Neural cell (in vitro differentiated cells): ENCODE measurements around the gene PFDN2. TPM values are rescaled to one million over a fixed set of nuclear protein-coding genes. Genes with fewer than 3 reads are reported as not detected.

Source experiments
- H2AFZ ChIP-seq: fragments of 200-600, 300-800 bp; sonication (generic), shearing (Covaris generic); 2 replicates; pipeline ENCODE4 v1.6.0; 2014; ENCODE audit warnings: low read depth, mild to moderate bottlenecking, antibody characterized with exemption, low read length, moderate library complexity
- H3F3A ChIP-seq: fragments of 200-600 bp; shearing (Covaris generic); 2 replicates; pipeline ENCODE4 v1.6.1; 2016; ENCODE audit warnings: mild to moderate bottlenecking, moderate library complexity, mixed read lengths, antibody characterized with exemption, low read length; ENCODE audit not compliant: insufficient read depth, poor library complexity, severe bottlenecking
- H3K27ac ChIP-seq: fragments of 200-600, 300-800 bp; sonication (generic), shearing (Covaris generic); 2 replicates; pipeline ENCODE4 v1.5.1; 2014; ENCODE audit warnings: mild to moderate bottlenecking, low read length, moderate library complexity
- H3K27me3 ChIP-seq: fragments of 300-800, 200-600 bp; sonication (generic), shearing (Covaris generic); 2 replicates; pipeline ENCODE4 v1.6.0; 2014; ENCODE audit warnings: mild to moderate bottlenecking, low read depth, low read length, moderate library complexity; ENCODE audit not compliant: insufficient read depth
- H3K36me3 ChIP-seq: fragments of 300-800, 200-600 bp; sonication (generic), shearing (Covaris generic); 2 replicates; pipeline ENCODE4 v1.5.1; 2014; ENCODE audit warnings: mild to moderate bottlenecking, antibody characterized with exemption, low read length, moderate library complexity; ENCODE audit not compliant: insufficient read depth
- H3K4me2 ChIP-seq: fragments of 300-800, 200-600 bp; sonication (generic), shearing (Covaris generic); 2 replicates; pipeline ENCODE4 v1.6.0; 2014; ENCODE audit warnings: mild to moderate bottlenecking, low read length
- H3K4me3 ChIP-seq: fragments of 300-800, 200-600 bp; sonication (generic), shearing (Covaris generic); 2 replicates; pipeline ENCODE4 v1.5.1; 2014; ENCODE audit warnings: mild to moderate bottlenecking, low read length, moderate library complexity
- H3K79me2 ChIP-seq: fragments of 200-600 bp; shearing (Covaris generic); replicated peaks from 2 replicates; pipeline ENCODE4 v1.6.0; 2014; ENCODE audit warnings: mild to moderate bottlenecking, low read length, moderate library complexity; ENCODE audit not compliant: insufficient read depth
- H3K9ac ChIP-seq: fragments of 300-800, 200-600 bp; sonication (generic), shearing (Covaris generic); 2 replicates; pipeline ENCODE4 v1.6.1; 2016; ENCODE audit warnings: mild to moderate bottlenecking, low read length, mixed read lengths
- H3K9me2 ChIP-seq: fragments of 200-600 bp; shearing (Covaris generic); 2 replicates; pipeline ENCODE4 v1.6.1; 2016; ENCODE audit warnings: mild to moderate bottlenecking, low read length, mixed read lengths; ENCODE audit not compliant: insufficient read depth
- H3K9me3 ChIP-seq: fragments of 200-600, 300-800 bp; sonication (generic), shearing (Covaris generic); 2 replicates; pipeline ENCODE4 v1.6.1; 2016; ENCODE audit warnings: mild to moderate bottlenecking, mixed run types, low read length, moderate library complexity, mixed read lengths
- H4K20me1 ChIP-seq: fragments of 200-600 bp; shearing (Covaris generic); 2 replicates; pipeline ENCODE4 v1.6.1; 2016; ENCODE audit warnings: mild to moderate bottlenecking, mixed run types; ENCODE audit not compliant: insufficient read depth
- EP300 ChIP-seq: fragments of 450-650 bp; conservative IDR thresholded peaks from 2 replicates; pipeline ENCODE4 v1.6.1; 2014; ENCODE audit warnings: antibody characterized with exemption, mild to moderate bottlenecking, moderate library complexity; ENCODE audit not compliant: poor library complexity, severe bottlenecking
- EZH2 ChIP-seq: fragments of 200-600, 300-800 bp; shearing (Covaris generic), sonication (generic); IDR thresholded peaks from 2 replicates; pipeline ENCODE4 v1.6.1; 2014; ENCODE audit warnings: antibody characterized with exemption, low read length, borderline replicate concordance, mild to moderate bottlenecking; ENCODE audit not compliant: insufficient read depth, poor library complexity, severe bottlenecking
- MXI1 ChIP-seq: fragments of 450-650 bp; conservative IDR thresholded peaks from 2 replicates; pipeline ENCODE4 v1.6.1; 2014; ENCODE audit warnings: antibody characterized with exemption, mild to moderate bottlenecking; ENCODE audit not compliant: poor library complexity, severe bottlenecking
- POLR2AphosphoS5 ChIP-seq: IDR thresholded peaks from 2 replicates; pipeline ENCODE4 v1.6.1; 2012
- RAD21 ChIP-seq: fragments of 450-650 bp; conservative IDR thresholded peaks from 2 replicates; pipeline ENCODE4 v1.6.1; 2014; ENCODE audit warnings: antibody characterized with exemption, mild to moderate bottlenecking, moderate library complexity
- SMC3 ChIP-seq: fragments of 450-650 bp; conservative IDR thresholded peaks from 2 replicates; pipeline ENCODE4 v1.6.1; 2014; ENCODE audit warnings: antibody characterized with exemption, mild to moderate bottlenecking, moderate library complexity; ENCODE audit not compliant: poor library complexity
- TAF1 ChIP-seq: IDR thresholded peaks from 2 replicates; pipeline ENCODE4 v1.6.1; 2012; ENCODE audit warnings: low read depth
- polyA plus RNA-seq: library from polyadenylated mRNA; depleted of rRNA; stranded (reverse); fragments of >200 nt; gene quantifications from 2 replicates; pipeline ENCODE4 v1.2.3, GENCODE V29; 2014
- TF ChIP-seq, protein P1 (sequence below): IDR thresholded peaks from 2 replicates; pipeline ENCODE4 v1.6.1; 2012; ENCODE audit warnings: borderline replicate concordance
- TF ChIP-seq, protein P2 (sequence below): fragments of 450-650 bp; IDR thresholded peaks from 2 replicates; pipeline ENCODE4 v1.5.1; 2014; ENCODE audit warnings: antibody characterized with exemption, mild to moderate bottlenecking, moderate library complexity; ENCODE audit not compliant: poor library complexity, severe bottlenecking

Gene PFDN2
- polyA plus RNA-seq, 1 donor from 2014 or later: 193 TPM

DNA sequence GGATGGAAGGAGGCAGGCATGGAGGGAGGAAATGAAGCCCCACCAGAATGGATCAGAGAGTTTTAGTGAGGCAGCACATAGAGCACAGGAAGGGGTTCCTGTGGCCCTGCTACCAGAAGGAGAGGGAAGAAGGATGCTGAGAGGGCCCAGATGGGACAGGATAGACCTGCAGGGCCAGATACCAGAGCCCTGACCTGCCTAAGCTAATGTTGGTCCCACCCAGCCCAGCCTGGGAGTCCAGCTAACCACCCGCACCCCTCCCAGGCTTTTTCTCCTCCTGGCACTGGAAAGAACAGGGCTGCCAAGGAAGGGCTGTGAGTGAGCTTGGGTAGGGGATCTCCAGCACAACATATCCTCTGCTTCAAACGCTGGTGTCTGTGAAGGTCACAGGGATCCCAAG is 35.4 kb downstream of the PFDN2 start:
- no peaks in the 10 kb centered on the region for H3K36me3 ChIP-seq
- H3K4me2 ChIP-seq: no peak overlapping the region
- no peaks in the 10 kb centered on the region for H3K9me2 ChIP-seq
- no peak for TF ChIP-seq POLR2AphosphoS5
- TF ChIP-seq RAD21: no peak
- TF ChIP-seq SMC3: no peak
- TF ChIP-seq MXI1: no peak
- no peak for TF ChIP-seq TAF1
- no peak overlapping the region for H3K9ac ChIP-seq
- H2AFZ ChIP-seq: no peak overlapping the region
- H3F3A ChIP-seq: no peaks in the 10 kb centered on the region
- no peak overlapping the region for H3K27ac ChIP-seq
- no peaks in the 10 kb centered on the region for H3K79me2 ChIP-seq
- H4K20me1 ChIP-seq: no peaks in the 10 kb centered on the region
- no peaks in the 10 kb centered on the region for H3K9me3 ChIP-seq
- no peaks in the 10 kb centered on the region for H3K27me3 ChIP-seq
- no peak overlapping the region for H3K4me3 ChIP-seq

DNA sequence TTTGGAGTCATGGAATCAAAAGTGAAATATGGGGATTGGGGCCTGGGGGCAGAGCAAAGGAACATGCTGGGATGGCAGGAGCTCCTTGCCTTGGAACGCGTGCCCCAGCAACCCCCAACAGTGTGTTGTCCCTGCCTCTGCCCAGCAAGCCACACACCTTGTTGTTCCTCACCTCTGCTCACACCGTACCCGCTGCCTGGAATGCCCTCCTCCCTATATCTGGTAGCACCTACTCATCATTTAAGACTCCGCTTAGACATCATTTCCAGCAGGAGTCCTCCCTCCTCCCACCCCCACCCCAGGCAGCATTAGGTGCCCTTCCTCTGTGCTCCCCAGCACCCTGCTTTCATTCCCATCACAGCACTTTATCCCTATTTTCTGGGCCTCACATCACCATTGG is 36.3 kb downstream of the PFDN2 start:
- Histone ChIP-seq H3K9me3 (no peaks in the 10 kb centered on the region), H3K27ac (no peak overlapping the region), H3K4me3 (no peak overlapping the region), H4K20me1 (no peaks in the 10 kb centered on the region), H3F3A (no peaks in the 10 kb centered on the region), H3K79me2 (no peaks in the 10 kb centered on the region), H3K27me3 (no peaks in the 10 kb centered on the region), H3K9me2 (no peaks in the 10 kb centered on the region), H3K4me2 (no peak overlapping the region), H2AFZ (no peak overlapping the region), H3K9ac (no peak overlapping the region), H3K36me3 (no peaks in the 10 kb centered on the region)
- TF ChIP-seq EP300: no peak
- TF ChIP-seq, protein P1, sequence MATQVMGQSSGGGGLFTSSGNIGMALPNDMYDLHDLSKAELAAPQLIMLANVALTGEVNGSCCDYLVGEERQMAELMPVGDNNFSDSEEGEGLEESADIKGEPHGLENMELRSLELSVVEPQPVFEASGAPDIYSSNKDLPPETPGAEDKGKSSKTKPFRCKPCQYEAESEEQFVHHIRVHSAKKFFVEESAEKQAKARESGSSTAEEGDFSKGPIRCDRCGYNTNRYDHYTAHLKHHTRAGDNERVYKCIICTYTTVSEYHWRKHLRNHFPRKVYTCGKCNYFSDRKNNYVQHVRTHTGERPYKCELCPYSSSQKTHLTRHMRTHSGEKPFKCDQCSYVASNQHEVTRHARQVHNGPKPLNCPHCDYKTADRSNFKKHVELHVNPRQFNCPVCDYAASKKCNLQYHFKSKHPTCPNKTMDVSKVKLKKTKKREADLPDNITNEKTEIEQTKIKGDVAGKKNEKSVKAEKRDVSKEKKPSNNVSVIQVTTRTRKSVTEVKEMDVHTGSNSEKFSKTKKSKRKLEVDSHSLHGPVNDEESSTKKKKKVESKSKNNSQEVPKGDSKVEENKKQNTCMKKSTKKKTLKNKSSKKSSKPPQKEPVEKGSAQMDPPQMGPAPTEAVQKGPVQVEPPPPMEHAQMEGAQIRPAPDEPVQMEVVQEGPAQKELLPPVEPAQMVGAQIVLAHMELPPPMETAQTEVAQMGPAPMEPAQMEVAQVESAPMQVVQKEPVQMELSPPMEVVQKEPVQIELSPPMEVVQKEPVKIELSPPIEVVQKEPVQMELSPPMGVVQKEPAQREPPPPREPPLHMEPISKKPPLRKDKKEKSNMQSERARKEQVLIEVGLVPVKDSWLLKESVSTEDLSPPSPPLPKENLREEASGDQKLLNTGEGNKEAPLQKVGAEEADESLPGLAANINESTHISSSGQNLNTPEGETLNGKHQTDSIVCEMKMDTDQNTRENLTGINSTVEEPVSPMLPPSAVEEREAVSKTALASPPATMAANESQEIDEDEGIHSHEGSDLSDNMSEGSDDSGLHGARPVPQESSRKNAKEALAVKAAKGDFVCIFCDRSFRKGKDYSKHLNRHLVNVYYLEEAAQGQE: no peak
- no peak for TF ChIP-seq SMC3
- no peak for TF ChIP-seq MXI1
- TF ChIP-seq EZH2: no peak
- no peak for TF ChIP-seq RAD21
- no peak for TF ChIP-seq TAF1
- TF ChIP-seq POLR2AphosphoS5: no peak
- TF ChIP-seq, protein P2, sequence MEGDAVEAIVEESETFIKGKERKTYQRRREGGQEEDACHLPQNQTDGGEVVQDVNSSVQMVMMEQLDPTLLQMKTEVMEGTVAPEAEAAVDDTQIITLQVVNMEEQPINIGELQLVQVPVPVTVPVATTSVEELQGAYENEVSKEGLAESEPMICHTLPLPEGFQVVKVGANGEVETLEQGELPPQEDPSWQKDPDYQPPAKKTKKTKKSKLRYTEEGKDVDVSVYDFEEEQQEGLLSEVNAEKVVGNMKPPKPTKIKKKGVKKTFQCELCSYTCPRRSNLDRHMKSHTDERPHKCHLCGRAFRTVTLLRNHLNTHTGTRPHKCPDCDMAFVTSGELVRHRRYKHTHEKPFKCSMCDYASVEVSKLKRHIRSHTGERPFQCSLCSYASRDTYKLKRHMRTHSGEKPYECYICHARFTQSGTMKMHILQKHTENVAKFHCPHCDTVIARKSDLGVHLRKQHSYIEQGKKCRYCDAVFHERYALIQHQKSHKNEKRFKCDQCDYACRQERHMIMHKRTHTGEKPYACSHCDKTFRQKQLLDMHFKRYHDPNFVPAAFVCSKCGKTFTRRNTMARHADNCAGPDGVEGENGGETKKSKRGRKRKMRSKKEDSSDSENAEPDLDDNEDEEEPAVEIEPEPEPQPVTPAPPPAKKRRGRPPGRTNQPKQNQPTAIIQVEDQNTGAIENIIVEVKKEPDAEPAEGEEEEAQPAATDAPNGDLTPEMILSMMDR: no peak
